ENCODE data around the gene TSSC4. TPM values are rescaled to one million over a fixed set of nuclear protein-coding genes. Genes with fewer than 3 reads are reported as not detected.

TSSC4 gene
- total and polyA plus RNA-seq, 9 of the 15 experiments (the other 6 are each of a cell fraction or from before 2014, with no cell fraction given) = 0.41 to 54.2 (median 11.0) TPM

- no TSS peak for BruUV-seq (replicated peaks)
- Histone ChIP-seq H3K4me2 (ENCODE audit: insufficient read depth, low read length) (no peak overlapping the region), H3K4me3 (no peak overlapping the region), H3K79me2 (ENCODE audit: control insufficient read depth, insufficient read depth, low read length) (no peaks in the 10 kb centered on the region), H3K9ac (ENCODE audit: insufficient read depth in 1 of 2, low read depth in 2 of 2, low read length in 2 of 2) (no peak overlapping the region), H3K9me1 (ENCODE audit: control insufficient read depth, insufficient read depth, low read length) (no peaks in the 10 kb centered on the region), H3K27ac (ENCODE audit: extremely low read depth, low read depth, low read length) (no peak overlapping the region), H3K4me1 (replicated peaks in 1 of 2; ENCODE audit: control insufficient read depth in 2 of 2, insufficient read depth in 2 of 2, low read length in 2 of 2) (peaks cover 0 to 27% of the 10 kb centered on the region in 2 experiments; a peak in 2 of 5 replicates), H3K36me3 (ENCODE audit: control insufficient read depth, insufficient read depth, low read length) (no peaks in the 10 kb centered on the region), H4K20me1 (replicated peaks; ENCODE audit: control insufficient read depth, insufficient read depth, low read length) (peaks cover 12% of the 10 kb centered on the region), H3K9me3 (replicated peaks; ENCODE audit: control insufficient read depth, insufficient read depth, low read depth, low read length) (no peaks in the 10 kb centered on the region), H3K27me3 (ENCODE audit: control insufficient read depth in 2 of 2, insufficient read depth in 2 of 2, low read length in 2 of 2) (peaks cover 2 to 52% of the 10 kb centered on the region in 2 experiments; a peak in 3 of 5 replicates), H2AFZ (ENCODE audit: low read depth, low read length) (no peak overlapping the region)
- ATAC-seq (no peak), DNase-seq (ENCODE audit: extremely low read depth in 1 of 4, low spot score in 3 of 4) (no peak), FAIRE-seq (no peak)
- TF ChIP-seq ZBTB49 (CRISPR knock-in tag; IDR thresholded peaks at IDR 0.05; ENCODE audit: borderline replicate concordance) (no peak), HLTF (IDR thresholded peaks at IDR 0.05) (no peak), SFPQ (IDR thresholded peaks at IDR 0.05; ENCODE audit: low read depth, low read length) (no peak), IRF9 (tag; IDR thresholded peaks at IDR 0.05) (no peak), ZNF277 (CRISPR knock-in tag; IDR thresholded peaks at IDR 0.05; ENCODE audit: borderline replicate concordance) (no peak), HEY1 (CRISPR knock-in tag; IDR thresholded peaks at IDR 0.05; ENCODE audit: borderline replicate concordance) (no peak), GMEB1 (CRISPR knock-in tag; IDR thresholded peaks at IDR 0.05) (no peak), CTCF (IDR thresholded peaks at IDR 0.05 in 2 of 3, conservative IDR thresholded peaks at IDR 0.05 in 1 of 3; ENCODE audit: insufficient read depth in 2 of 3, low read depth in 1 of 3, low read length in 3 of 3) (no peak), ZNF175 (CRISPR knock-in tag; IDR thresholded peaks at IDR 0.05; ENCODE audit: low read depth) (no peak)
- ChIA-PET POLR2A (interaction anchor here (0.6 to 0.8 kb wide), 3 partner anchors 79 to 471 kb away, joined by 3 read pairs; no protein-coding TSS in a partner anchor), CTCF (ENCODE audit: low intra/inter-chr PET ratio) (no interaction called here)
- WGBS (ENCODE audit: insufficient coverage, low coverage, missing lambda C conversion rate) = 4% methylated on average over 21 of the region's 23 CpGs
- in situ Hi-C loops (cut with MboI) (no loop called here), intact Hi-C loops (cut with micrococcal nuclease) (no loop called here)
Measured at GRCh38 chr11:2445746-2446551, 45.4 kb downstream of the TSSC4 start.

All from K562 (cell line).